WTC11 (cell line): ENCODE data around the gene STAM. TPM values are rescaled to one million over a fixed set of nuclear protein-coding genes. Genes with fewer than 3 reads are reported as not detected.

ENCODE experiments used
- ATAC-seq: fragments of 200-7000 bp; cut with Tn5 transposase; 2 replicates; pipeline ENCODE4 v1.10.0; 2021; ENCODE audit warnings: mild to moderate bottlenecking, moderate library complexity
- CTCF ChIA-PET: fragments of 300-600 bp; sonication (Branson Sonifier 250); formaldehyde crosslinking; loops from one replicate; lab custom pipeline; 2021; ENCODE audit warnings: antibody characterized with exemption; lab: Charles Lee
- POLR2A ChIA-PET: fragments of 350-600 bp; sonication (Branson Sonifier 250); formaldehyde crosslinking; loops from one replicate; lab custom pipeline; 2021; ENCODE audit warnings: antibody characterized with exemption; lab: Charles Lee
- DNase-seq: peaks from one replicate; pipeline ENCODE4 v3.0.0; 2021; ENCODE audit warnings: low spot score
- H3K27ac Mint-ChIP-seq: 2 replicates; pipeline ENCODE4 v1.8.0; 2021; ENCODE audit warnings: mixed read lengths
- H3K27me3 Mint-ChIP-seq: 2 replicates; pipeline ENCODE4 v1.8.0; 2021; ENCODE audit warnings: low read depth, mild to moderate bottlenecking, moderate library complexity, mixed read lengths
- H3K36me3 Mint-ChIP-seq: 2 replicates; pipeline ENCODE4 v1.8.0; 2021; ENCODE audit warnings: mixed read lengths
- H3K4me1 Mint-ChIP-seq: 2 replicates; pipeline ENCODE4 v1.8.0; 2022; ENCODE audit warnings: mixed read lengths
- H3K4me3 Mint-ChIP-seq: 2 replicates; pipeline ENCODE4 v1.8.0; 2021; ENCODE audit warnings: mild to moderate bottlenecking, moderate library complexity, mixed read lengths
- H3K9me3 Mint-ChIP-seq: 2 replicates; pipeline ENCODE4 v1.8.0; 2021; ENCODE audit warnings: mixed read lengths
- CBFB ChIP-seq: sonication (generic); formaldehyde crosslinking; IDR thresholded peaks from 2 replicates; pipeline ENCODE4 v1.8.1; 2022; ENCODE audit warnings: mild to moderate bottlenecking, low read depth, missing genetic modification reagents
- ESRRA ChIP-seq: sonication (generic); formaldehyde crosslinking; IDR thresholded peaks from 2 replicates; pipeline ENCODE4 v1.8.1; 2022; ENCODE audit warnings: mild to moderate bottlenecking, missing genetic modification reagents, borderline replicate concordance
- GABPB1 ChIP-seq: sonication (generic); formaldehyde crosslinking; IDR thresholded peaks from 2 replicates; pipeline ENCODE4 v1.8.1; 2023; ENCODE audit warnings: mild to moderate bottlenecking, missing genetic modification reagents
- GRHL2 ChIP-seq: fragments of 250-450 bp; sonication (Bioruptor Pico); IDR thresholded peaks from 2 replicates; pipeline ENCODE4 v1.8.0; 2022; ENCODE audit warnings: mild to moderate bottlenecking, moderate library complexity; ENCODE audit not compliant: insufficient replicate concordance, severe bottlenecking
- GTF2I ChIP-seq: fragments of 250-450 bp; sonication (Bioruptor Pico); conservative IDR thresholded peaks from 2 replicates; pipeline ENCODE4 v1.4.0; 2021; ENCODE audit warnings: mild to moderate bottlenecking
- JAZF1 ChIP-seq: fragments of 250-450 bp; sonication (Bioruptor Pico); IDR thresholded peaks from 2 replicates; pipeline ENCODE4 v1.9.0; 2021; ENCODE audit warnings: moderate library complexity, mild to moderate bottlenecking, inconsistent platforms
- MXD4 ChIP-seq: fragments of 250-450 bp; sonication (Bioruptor Pico); IDR thresholded peaks from 2 replicates; pipeline ENCODE4 v1.8.0; 2021; ENCODE audit warnings: mild to moderate bottlenecking, moderate library complexity, borderline replicate concordance
- PRRX2 ChIP-seq: fragments of 250-450 bp; sonication (Bioruptor Pico); IDR thresholded peaks from 2 replicates; pipeline ENCODE4 v1.8.0; 2021; ENCODE audit warnings: mild to moderate bottlenecking
- RELA ChIP-seq: sonication (generic); formaldehyde crosslinking; IDR thresholded peaks from 2 replicates; pipeline ENCODE4 v1.8.1; 2022; ENCODE audit warnings: missing genetic modification reagents, mild to moderate bottlenecking, borderline replicate concordance
- RORB ChIP-seq: fragments of 250-450 bp; sonication (Bioruptor Pico); IDR thresholded peaks from 2 replicates; pipeline ENCODE4 v1.9.0; 2021; ENCODE audit warnings: mild to moderate bottlenecking
- TCF7 ChIP-seq: sonication (generic); formaldehyde crosslinking; IDR thresholded peaks from 2 replicates; pipeline ENCODE4 v1.8.0; 2022; ENCODE audit warnings: mild to moderate bottlenecking, low read depth, missing genetic modification reagents, moderate library complexity
- TP53 ChIP-seq: sonication (generic); formaldehyde crosslinking; IDR thresholded peaks from 2 replicates; pipeline ENCODE4 v1.8.1; 2023; ENCODE audit warnings: mild to moderate bottlenecking, missing genetic modification reagents
- ZNF219 ChIP-seq: sonication (generic); formaldehyde crosslinking; IDR thresholded peaks from 2 replicates; pipeline ENCODE4 v1.8.0; 2023; ENCODE audit warnings: missing genetic modification reagents, mild to moderate bottlenecking, borderline replicate concordance
- total RNA-seq: library from RNA; stranded (reverse); gene quantifications from 3 replicates; pipeline ENCODE4 v1.2.3, GENCODE V29; 2021
- TF ChIP-seq, protein P1 (sequence below): sonication (generic); formaldehyde crosslinking; IDR thresholded peaks from 2 replicates; pipeline ENCODE4 v1.8.0; 2022; ENCODE audit warnings: mild to moderate bottlenecking, missing genetic modification reagents
- TF ChIP-seq, protein P2 (sequence below): sonication (generic); formaldehyde crosslinking; IDR thresholded peaks from 2 replicates; pipeline ENCODE4 v1.8.0; 2022; ENCODE audit warnings: mild to moderate bottlenecking, missing genetic modification reagents
- TF ChIP-seq, protein P3 (sequence below): fragments of 250-450 bp; sonication (Bioruptor Pico); IDR thresholded peaks from 2 replicates; pipeline ENCODE4 v1.9.0; 2021; ENCODE audit warnings: mild to moderate bottlenecking
- TF ChIP-seq, protein P4 (sequence below): sonication (generic); formaldehyde crosslinking; IDR thresholded peaks from 2 replicates; pipeline ENCODE4 v1.8.1; 2023; ENCODE audit warnings: mild to moderate bottlenecking, moderate library complexity, missing genetic modification reagents

Gene STAM
- total RNA-seq, 1 experiment from 2014 or later: 24.2 TPM

DNA sequence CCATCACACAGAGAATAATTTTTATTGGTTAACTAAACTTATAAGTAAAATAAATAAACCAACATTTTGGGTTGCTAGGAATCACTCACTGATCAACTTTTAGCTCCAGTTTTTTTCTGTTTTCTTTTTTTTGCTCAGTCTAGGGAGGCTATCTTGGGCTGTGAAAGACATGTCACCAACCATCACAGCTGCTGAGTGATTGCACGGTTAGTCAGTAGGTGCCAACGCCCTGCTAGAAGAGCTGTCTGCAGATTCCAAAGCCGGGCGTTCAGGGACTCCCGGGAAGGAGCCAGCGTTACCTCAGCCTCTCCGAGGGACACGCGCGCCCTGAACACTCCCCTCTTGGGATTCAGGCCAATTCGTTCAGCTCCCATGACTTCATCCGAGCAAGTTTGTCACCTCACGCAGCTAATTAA is 604 bp upstream of the STAM start:
- peak overlapping the region; percentile 100 for H3K27ac Mint-ChIP-seq
- POLR2A ChIA-PET: interaction anchor here (0.8 to 2.0 kb wide), 7 partner anchors 18 to 37 kb away, joined by 3 to 20 read pairs (median 3); partner anchors contain the start of gene HACD1
- TF ChIP-seq GABPB1 (peak; percentile 55; the same call in 1 of the 2 replicates), GTF2I (CRISPR knock-in tag) (no peak)
- TF ChIP-seq, all 79 proteins: peak for 1
- CTCF ChIA-PET: interaction anchor here (0.6 to 2.5 kb wide), 6 partner anchors 26 to 268 kb away, joined by 3 to 15 read pairs (median 8); partner anchors contain the start of gene HACD1
- Mint-ChIP-seq H3K4me3 (peak overlapping the region; percentile 94), H3K4me1 (peaks cover 21% of the 10 kb centered on the region), H3K9me3 (peaks cover 8% of the 10 kb centered on the region), H3K27me3 (no peaks in the 10 kb centered on the region), H3K36me3 (peaks cover 10% of the 10 kb centered on the region)
- ATAC-seq (peak; percentile 50), DNase-seq (peak; percentile 38)

DNA sequence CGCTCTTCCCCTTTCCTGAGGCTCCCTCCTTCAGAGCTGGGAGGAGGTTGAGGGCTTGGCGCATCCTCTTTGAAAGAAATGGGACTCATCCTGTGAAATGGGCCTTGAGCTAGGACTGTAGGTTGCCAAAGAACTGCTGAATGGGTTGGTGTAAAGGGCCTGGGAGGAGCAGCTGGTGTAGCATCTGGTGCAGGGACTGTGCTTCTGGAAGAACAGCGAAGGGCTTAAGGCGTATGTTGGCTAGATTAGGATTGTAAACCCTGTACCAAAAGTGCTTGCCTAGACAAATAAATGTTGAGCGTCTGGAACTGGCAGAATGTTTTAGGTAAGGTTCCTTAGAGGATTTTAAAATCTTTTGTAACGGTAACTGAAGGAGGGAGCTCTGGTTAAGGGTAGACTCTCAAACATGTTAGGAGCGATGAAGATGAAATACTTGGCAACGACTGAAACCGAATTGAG is 563 bp downstream of the STAM start:
- POLR2A ChIA-PET: interaction anchor here (0.6 to 2.0 kb wide), 6 partner anchors 13 to 140 kb away, joined by 3 to 20 read pairs (median 4); partner anchors contain the start of gene HACD1
- Mint-ChIP-seq H3K27me3 (no peaks in the 10 kb centered on the region), H3K4me1 (peaks cover 21% of the 10 kb centered on the region), H3K4me3 (peak overlapping the region; percentile 94), H3K36me3 (peaks cover 16% of the 10 kb centered on the region), H3K9me3 (peaks cover 11% of the 10 kb centered on the region), H3K27ac (peak overlapping the region; percentile 100)
- ATAC-seq (peak; percentile 43), DNase-seq (no peak)
- CTCF ChIA-PET: interaction anchor here (1.5 to 2.5 kb wide), 5 partner anchors 27 to 269 kb away, joined by 3 to 15 read pairs (median 8); partner anchors contain the start of gene HACD1
- TF ChIP-seq, protein P1, sequence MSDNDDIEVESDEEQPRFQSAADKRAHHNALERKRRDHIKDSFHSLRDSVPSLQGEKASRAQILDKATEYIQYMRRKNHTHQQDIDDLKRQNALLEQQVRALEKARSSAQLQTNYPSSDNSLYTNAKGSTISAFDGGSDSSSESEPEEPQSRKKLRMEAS (CRISPR knock-in tag): no peak
- TF ChIP-seq ESRRA (no peak), PRRX2 (CRISPR knock-in tag) (no peak), MXD4 (no peak), ZNF219 (no peak)

DNA sequence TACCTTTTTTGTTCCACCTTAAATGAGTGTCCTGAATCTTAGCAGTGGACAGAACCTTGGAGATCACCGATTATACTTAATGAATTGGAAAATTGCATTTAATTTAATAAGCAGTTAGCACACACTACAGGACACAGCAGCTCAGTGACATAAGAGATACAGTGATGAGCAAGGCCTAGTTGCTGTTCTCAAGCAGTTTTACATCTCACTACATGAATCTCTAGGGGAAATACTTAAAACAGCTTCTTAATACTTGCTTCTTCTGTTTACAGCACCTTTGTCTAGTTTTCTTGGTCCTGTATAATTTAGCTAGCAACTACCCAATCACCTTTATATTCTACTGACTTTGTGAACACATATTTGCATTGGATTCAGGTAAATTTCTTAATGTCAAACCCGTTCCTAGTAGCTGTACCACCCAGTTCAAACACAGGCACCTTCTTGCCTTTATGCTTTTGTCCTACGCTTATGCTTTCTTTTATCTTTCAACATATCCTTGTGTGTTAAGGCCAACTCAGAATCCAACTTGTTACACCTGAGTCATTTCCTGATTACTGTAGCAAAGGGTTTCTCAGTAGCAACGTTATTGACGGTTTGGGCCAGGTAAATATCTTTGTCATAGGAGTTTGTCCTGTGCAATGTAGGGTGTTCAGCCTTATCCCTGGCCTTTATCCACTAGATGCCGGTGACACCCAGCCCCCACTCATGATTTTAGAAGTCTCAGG is 1.8 kb downstream of the STAM start:
- POLR2A ChIA-PET: no interaction called here
- H3K9me3 Mint-ChIP-seq: peaks cover 9% of the 10 kb centered on the region
- H3K4me3 Mint-ChIP-seq: peak overlapping the region; percentile 94
- TF ChIP-seq, protein P2, sequence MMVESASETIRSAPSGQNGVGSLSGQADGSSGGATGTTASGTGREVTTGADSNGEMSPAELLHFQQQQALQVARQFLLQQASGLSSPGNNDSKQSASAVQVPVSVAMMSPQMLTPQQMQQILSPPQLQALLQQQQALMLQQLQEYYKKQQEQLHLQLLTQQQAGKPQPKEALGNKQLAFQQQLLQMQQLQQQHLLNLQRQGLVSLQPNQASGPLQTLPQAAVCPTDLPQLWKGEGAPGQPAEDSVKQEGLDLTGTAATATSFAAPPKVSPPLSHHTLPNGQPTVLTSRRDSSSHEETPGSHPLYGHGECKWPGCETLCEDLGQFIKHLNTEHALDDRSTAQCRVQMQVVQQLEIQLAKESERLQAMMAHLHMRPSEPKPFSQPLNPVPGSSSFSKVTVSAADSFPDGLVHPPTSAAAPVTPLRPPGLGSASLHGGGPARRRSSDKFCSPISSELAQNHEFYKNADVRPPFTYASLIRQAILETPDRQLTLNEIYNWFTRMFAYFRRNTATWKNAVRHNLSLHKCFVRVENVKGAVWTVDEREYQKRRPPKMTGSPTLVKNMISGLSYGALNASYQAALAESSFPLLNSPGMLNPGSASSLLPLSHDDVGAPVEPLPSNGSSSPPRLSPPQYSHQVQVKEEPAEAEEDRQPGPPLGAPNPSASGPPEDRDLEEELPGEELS (CRISPR knock-in tag): no peak
- TF ChIP-seq CBFB: no peak
- TF ChIP-seq, protein P3, sequence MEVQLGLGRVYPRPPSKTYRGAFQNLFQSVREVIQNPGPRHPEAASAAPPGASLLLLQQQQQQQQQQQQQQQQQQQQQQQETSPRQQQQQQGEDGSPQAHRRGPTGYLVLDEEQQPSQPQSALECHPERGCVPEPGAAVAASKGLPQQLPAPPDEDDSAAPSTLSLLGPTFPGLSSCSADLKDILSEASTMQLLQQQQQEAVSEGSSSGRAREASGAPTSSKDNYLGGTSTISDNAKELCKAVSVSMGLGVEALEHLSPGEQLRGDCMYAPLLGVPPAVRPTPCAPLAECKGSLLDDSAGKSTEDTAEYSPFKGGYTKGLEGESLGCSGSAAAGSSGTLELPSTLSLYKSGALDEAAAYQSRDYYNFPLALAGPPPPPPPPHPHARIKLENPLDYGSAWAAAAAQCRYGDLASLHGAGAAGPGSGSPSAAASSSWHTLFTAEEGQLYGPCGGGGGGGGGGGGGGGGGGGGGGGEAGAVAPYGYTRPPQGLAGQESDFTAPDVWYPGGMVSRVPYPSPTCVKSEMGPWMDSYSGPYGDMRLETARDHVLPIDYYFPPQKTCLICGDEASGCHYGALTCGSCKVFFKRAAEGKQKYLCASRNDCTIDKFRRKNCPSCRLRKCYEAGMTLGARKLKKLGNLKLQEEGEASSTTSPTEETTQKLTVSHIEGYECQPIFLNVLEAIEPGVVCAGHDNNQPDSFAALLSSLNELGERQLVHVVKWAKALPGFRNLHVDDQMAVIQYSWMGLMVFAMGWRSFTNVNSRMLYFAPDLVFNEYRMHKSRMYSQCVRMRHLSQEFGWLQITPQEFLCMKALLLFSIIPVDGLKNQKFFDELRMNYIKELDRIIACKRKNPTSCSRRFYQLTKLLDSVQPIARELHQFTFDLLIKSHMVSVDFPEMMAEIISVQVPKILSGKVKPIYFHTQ (CRISPR knock-in tag): no peak
- TF ChIP-seq GTF2I (CRISPR knock-in tag): no peak
- no peak for TF ChIP-seq TCF7 (CRISPR knock-in tag)
- TF ChIP-seq RORB (CRISPR knock-in tag): no peak
- no peak for TF ChIP-seq TP53 (CRISPR knock-in tag)
- no peak for TF ChIP-seq GRHL2 (CRISPR knock-in tag)
- no peak for TF ChIP-seq JAZF1 (CRISPR knock-in tag)
- TF ChIP-seq, protein P4, sequence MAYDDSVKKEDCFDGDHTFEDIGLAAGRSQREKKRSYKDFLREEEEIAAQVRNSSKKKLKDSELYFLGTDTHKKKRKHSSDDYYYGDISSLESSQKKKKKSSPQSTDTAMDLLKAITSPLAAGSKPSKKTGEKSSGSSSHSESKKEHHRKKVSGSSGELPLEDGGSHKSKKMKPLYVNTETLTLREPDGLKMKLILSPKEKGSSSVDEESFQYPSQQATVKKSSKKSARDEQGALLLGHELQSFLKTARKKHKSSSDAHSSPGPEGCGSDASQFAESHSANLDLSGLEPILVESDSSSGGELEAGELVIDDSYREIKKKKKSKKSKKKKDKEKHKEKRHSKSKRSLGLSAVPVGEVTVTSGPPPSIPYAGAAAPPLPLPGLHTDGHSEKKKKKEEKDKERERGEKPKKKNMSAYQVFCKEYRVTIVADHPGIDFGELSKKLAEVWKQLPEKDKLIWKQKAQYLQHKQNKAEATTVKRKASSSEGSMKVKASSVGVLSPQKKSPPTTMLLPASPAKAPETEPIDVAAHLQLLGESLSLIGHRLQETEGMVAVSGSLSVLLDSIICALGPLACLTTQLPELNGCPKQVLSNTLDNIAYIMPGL (CRISPR knock-in tag): no peak
- TF ChIP-seq RELA (CRISPR knock-in tag): no peak
- H3K4me1 Mint-ChIP-seq: peaks cover 32% of the 10 kb centered on the region
- peak overlapping the region; percentile 64 for H3K27ac Mint-ChIP-seq
- H3K36me3 Mint-ChIP-seq: peaks cover 16% of the 10 kb centered on the region
- DNase-seq: no peak
- ATAC-seq: no peak
- H3K27me3 Mint-ChIP-seq: no peaks in the 10 kb centered on the region
- CTCF ChIA-PET: no interaction called here
